Erythroblast (primary cell): ENCODE results near the gene SCYL1.

Experiments used
- GATA1 ChIP-seq: IDR thresholded peaks from 2 replicates; pipeline ENCODE4 v1.6.1; 2011; ENCODE audit warnings: low read depth, mild to moderate bottlenecking, control low read depth, low read length, moderate library complexity
- POLR2A ChIP-seq: IDR thresholded peaks from 2 replicates; pipeline ENCODE4 v1.6.1; 2011; ENCODE audit warnings: mild to moderate bottlenecking, low read length

GRCh38 chr11:65486570-65487466, 38.1 kb upstream of the SCYL1 start:
- TF ChIP-seq POLR2A (no peak), GATA1 (no peak)
